ENCODE results near the gene FEM1C. TPM values are rescaled to one million over a fixed set of nuclear protein-coding genes. Genes with fewer than 3 reads are reported as not detected.

Gene FEM1C
- total RNA-seq, 4 donors from 2014 or later: 32.0 to 73.9 (median 44.7) TPM

DNA sequence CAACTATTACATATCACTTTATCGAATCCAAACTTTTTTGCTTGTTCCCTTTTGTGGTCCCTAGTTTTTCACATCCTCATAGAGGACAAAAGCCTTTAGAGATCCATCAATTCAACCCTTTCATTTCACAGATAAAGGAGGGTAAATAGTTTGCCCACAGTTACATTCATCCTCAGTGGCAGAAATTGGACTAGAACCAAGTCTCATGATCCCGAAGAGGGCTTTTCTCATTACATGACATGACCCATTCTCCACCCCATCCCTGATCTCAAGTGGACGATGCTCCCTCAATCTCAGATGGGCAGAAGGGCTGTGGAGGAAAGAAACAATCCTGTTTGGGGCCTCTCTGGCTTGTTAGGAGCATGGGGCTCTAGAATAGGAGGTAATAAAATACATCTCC, 34.6 kb upstream of the FEM1C start:
- TF ChIP-seq POLR2AphosphoS5 (IDR thresholded peaks at IDR 0.05) (no peak), POLR2A (IDR thresholded peaks at IDR 0.05) (no peak)
- H3K4me3 ChIP-seq: no peak overlapping the region
- H3K4me1 ChIP-seq: peaks cover 0 to 6% (median 0%) of the 10 kb centered on the region in 3 donors
- H3K36me3 ChIP-seq: peaks cover 2 to 6% of the 10 kb centered on the region in 2 donors
- no peaks in the 10 kb centered on the region for H3K9me3 ChIP-seq
- no peaks in the 10 kb centered on the region for H3K27me3 ChIP-seq
- WGBS, 2 donors (ENCODE audit: low coverage in 1 of 2): 77 to 81% methylated on average over 3 of the region's 3 CpGs
- H3K27ac ChIP-seq: no peak overlapping the region
- no peak for ATAC-seq

DNA sequence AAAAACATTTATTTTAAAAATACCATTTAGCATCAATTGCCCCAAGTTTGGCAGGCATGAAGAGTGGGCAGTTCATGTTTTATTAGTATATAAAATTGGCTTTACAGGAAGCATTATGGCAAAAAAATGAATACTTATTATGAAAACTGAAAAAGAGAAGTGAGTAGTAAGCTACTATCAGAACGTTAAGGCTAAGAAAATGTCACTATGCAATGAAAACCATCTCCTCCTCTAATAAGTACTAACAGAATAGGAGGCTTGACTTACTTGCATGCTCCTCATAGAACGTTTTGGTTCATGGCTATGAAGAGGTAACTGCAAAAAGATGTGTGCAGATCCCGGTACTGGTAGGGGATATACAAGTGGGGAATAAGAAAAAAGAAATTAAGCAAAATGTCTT, 34.1 kb upstream of the FEM1C start:
- H3K27ac ChIP-seq: no peak overlapping the region
- H3K36me3 ChIP-seq: peaks cover 2 to 6% of the 10 kb centered on the region in 2 donors
- ATAC-seq: no peak
- H3K4me3 ChIP-seq: no peak overlapping the region
- no peaks in the 10 kb centered on the region for H3K9me3 ChIP-seq
- no peaks in the 10 kb centered on the region for H3K27me3 ChIP-seq
- H3K4me1 ChIP-seq: peaks cover 0 to 9% (median 0%) of the 10 kb centered on the region in 3 donors
- TF ChIP-seq POLR2AphosphoS5 (IDR thresholded peaks at IDR 0.05) (no peak), EP300 (IDR thresholded peaks at IDR 0.05) (no peak), POLR2A (IDR thresholded peaks at IDR 0.05) (no peak)
- TF ChIP-seq, protein P1, sequence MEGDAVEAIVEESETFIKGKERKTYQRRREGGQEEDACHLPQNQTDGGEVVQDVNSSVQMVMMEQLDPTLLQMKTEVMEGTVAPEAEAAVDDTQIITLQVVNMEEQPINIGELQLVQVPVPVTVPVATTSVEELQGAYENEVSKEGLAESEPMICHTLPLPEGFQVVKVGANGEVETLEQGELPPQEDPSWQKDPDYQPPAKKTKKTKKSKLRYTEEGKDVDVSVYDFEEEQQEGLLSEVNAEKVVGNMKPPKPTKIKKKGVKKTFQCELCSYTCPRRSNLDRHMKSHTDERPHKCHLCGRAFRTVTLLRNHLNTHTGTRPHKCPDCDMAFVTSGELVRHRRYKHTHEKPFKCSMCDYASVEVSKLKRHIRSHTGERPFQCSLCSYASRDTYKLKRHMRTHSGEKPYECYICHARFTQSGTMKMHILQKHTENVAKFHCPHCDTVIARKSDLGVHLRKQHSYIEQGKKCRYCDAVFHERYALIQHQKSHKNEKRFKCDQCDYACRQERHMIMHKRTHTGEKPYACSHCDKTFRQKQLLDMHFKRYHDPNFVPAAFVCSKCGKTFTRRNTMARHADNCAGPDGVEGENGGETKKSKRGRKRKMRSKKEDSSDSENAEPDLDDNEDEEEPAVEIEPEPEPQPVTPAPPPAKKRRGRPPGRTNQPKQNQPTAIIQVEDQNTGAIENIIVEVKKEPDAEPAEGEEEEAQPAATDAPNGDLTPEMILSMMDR (IDR thresholded peaks at IDR 0.05): no peak
- 74 to 80% methylated on average over 3 of the region's 3 CpGs for WGBS, 2 donors (ENCODE audit: low coverage in 1 of 2)

DNA sequence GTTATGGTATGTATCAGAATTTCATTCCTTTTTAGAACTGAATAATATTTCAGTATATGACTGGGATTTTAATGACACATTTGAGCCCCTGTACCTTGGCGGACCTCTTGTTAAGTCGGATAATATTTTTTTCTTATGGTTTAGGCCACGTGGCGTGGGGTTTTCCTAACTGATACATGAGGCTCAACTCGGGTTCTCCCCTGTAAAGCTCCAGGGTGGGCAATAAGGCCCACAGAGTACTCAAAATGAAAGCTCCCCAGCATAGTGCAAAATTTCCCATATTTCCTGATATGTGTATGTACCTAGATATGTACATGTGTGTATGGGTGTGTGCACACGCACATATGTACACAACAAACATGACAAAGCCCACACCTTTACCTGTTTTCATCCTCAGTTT, 33.2 kb upstream of the FEM1C start:
- no peak overlapping the region for H3K4me3 ChIP-seq
- TF ChIP-seq EP300 (IDR thresholded peaks at IDR 0.05): no peak
- TF ChIP-seq POLR2A (IDR thresholded peaks at IDR 0.05): no peak
- TF ChIP-seq, protein P1 (IDR thresholded peaks at IDR 0.05): no peak
- TF ChIP-seq POLR2AphosphoS5 (IDR thresholded peaks at IDR 0.05): no peak
- no peaks in the 10 kb centered on the region for H3K9me3 ChIP-seq
- no peaks in the 10 kb centered on the region for H3K27me3 ChIP-seq
- no peak overlapping the region for H3K27ac ChIP-seq
- no peak for ATAC-seq
- H3K36me3 ChIP-seq: peaks cover 2 to 6% of the 10 kb centered on the region in 2 donors
- 96 to 97% methylated on average over 6 of the region's 6 CpGs for WGBS, 2 donors (ENCODE audit: low coverage in 1 of 2)
- peaks cover 0 to 14% (median 0%) of the 10 kb centered on the region in 3 donors for H3K4me1 ChIP-seq

DNA sequence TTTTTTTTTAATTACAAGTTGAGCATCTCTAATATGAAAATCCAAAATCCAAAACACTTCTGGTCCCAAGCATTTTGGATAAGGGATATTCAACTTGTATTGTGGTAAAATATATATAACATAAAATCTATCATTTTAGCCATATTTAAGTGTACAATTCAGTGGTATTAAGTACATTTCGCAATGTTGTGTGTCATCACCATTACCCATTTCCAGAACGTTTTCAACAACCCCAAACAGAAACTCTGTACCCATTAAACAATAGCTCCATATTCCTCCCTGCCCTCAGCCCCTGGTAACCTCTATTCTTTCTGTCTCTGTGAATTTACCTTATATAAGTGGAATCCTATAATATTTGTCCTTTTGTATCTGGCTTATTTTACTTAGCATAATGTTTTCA, 32.8 kb upstream of the FEM1C start:
- WGBS, 2 donors (ENCODE audit: low coverage in 1 of 2): 86 to 100% methylated on average over 2 of the region's 2 CpGs
- TF ChIP-seq, protein P1 (IDR thresholded peaks at IDR 0.05): no peak
- TF ChIP-seq POLR2A (IDR thresholded peaks at IDR 0.05) (no peak), POLR2AphosphoS5 (IDR thresholded peaks at IDR 0.05) (no peak), EP300 (IDR thresholded peaks at IDR 0.05) (no peak)
- no peak for ATAC-seq

DNA sequence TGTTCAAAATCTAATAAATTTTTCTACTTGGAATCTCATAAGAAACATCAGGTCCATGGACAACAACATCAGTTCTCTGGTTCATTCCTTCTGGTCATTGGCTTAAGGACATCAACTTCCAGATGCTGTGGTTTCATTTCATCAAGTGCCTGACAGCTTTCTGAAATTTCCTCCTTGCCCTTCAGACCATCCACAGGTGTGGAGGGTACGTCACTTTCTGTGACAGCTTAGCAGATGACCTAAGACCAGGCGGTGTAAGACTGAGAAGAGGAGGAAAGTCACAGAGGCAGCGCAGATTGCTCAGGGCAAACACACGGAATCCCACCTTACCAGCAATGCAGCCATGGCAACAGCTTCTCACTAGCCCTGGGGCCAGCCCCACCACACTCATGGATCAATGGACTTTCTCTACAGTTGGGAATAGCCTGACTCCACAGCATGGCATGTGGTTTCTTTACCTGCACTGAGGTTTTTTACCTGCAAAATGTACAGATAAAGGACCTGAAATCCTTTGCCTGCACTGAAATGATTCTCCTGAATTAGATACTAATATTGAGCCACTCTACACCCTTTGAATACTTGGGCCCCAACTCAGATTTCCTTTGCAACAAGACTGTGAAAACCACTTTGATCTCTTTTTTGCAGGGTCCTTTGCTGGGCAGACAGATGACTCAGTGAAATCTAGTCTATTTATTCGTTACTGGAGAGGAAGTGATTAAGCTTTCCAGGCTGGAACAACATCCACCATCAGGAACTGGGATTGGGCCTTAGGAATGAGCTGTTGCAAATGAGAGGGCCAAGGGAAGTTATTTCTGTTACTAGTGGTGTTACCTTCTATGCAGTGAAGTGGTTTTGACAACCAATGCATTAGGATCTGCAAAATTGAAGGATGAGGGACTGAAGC, 30.8 kb upstream of the FEM1C start:
- no peak for ATAC-seq
- TF ChIP-seq POLR2A (IDR thresholded peaks at IDR 0.05): no peak
- TF ChIP-seq, protein P1 (IDR thresholded peaks at IDR 0.05): no peak
- no peak for TF ChIP-seq POLR2AphosphoS5 (IDR thresholded peaks at IDR 0.05)
- no peak for TF ChIP-seq EP300 (IDR thresholded peaks at IDR 0.05)

More for the DNA sequence above, 32.8 kb upstream of the FEM1C start:
- Histone ChIP-seq H3K27me3 (no peaks in the 10 kb centered on the region), H3K27ac (no peak overlapping the region), H3K4me3 (no peak overlapping the region), H3K9me3 (no peaks in the 10 kb centered on the region), H3K4me1 (peaks cover 0 to 18% (median 0%) of the 10 kb centered on the region in 3 donors), H3K36me3 (peaks cover 2 to 6% of the 10 kb centered on the region in 2 donors)

More for the DNA sequence above, 30.8 kb upstream of the FEM1C start:
- Histone ChIP-seq H3K9me3 (no peaks in the 10 kb centered on the region), H3K36me3 (peaks cover 0 to under 1% of the 10 kb centered on the region in 2 donors), H3K27ac (no peak overlapping the region), H3K27me3 (no peaks in the 10 kb centered on the region), H3K4me3 (no peak overlapping the region), H3K4me1 (peaks cover 0 to 36% (median 8%) of the 10 kb centered on the region in 3 donors)
- WGBS, 2 donors (ENCODE audit: low coverage in 1 of 2): 79% methylated on average over 4 to 5 of the region's 5 CpGs

Measured in gastroesophageal sphincter (tissue), 4 donors.